ENCODE measurements around the gene FAM219A. TPM values are rescaled to one million over a fixed set of nuclear protein-coding genes. Genes with fewer than 3 reads are reported as not detected.

FAM219A gene
- total RNA-seq, 1 experiment from 2014 or later = 20.6 TPM

- no peak overlapping the region for H3K4me3 Mint-ChIP-seq
- ATAC-seq = no peak
- POLR2A ChIA-PET = no interaction called here
- TF ChIP-seq ZNF671 (CRISPR knock-in tag; IDR thresholded peaks at IDR 0.05) (no peak), HMGA2 (CRISPR knock-in tag; IDR thresholded peaks at IDR 0.05) (no peak), JAZF1 (CRISPR knock-in tag; IDR thresholded peaks at IDR 0.05) (no peak), ZNF232 (CRISPR knock-in tag; IDR thresholded peaks at IDR 0.05) (no peak), ZNF425 (CRISPR knock-in tag; conservative IDR thresholded peaks at IDR 0.05) (no peak), RELA (CRISPR knock-in tag; IDR thresholded peaks at IDR 0.05; ENCODE audit: borderline replicate concordance) (no peak)
- TF ChIP-seq, protein P1, sequence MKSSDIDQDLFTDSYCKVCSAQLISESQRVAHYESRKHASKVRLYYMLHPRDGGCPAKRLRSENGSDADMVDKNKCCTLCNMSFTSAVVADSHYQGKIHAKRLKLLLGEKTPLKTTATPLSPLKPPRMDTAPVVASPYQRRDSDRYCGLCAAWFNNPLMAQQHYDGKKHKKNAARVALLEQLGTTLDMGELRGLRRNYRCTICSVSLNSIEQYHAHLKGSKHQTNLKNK (CRISPR knock-in tag; IDR thresholded peaks at IDR 0.05) = no peak
- TF ChIP-seq, protein P2, sequence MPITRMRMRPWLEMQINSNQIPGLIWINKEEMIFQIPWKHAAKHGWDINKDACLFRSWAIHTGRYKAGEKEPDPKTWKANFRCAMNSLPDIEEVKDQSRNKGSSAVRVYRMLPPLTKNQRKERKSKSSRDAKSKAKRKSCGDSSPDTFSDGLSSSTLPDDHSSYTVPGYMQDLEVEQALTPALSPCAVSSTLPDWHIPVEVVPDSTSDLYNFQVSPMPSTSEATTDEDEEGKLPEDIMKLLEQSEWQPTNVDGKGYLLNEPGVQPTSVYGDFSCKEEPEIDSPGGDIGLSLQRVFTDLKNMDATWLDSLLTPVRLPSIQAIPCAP (CRISPR knock-in tag; IDR thresholded peaks at IDR 0.05) = no peak
- peaks cover 6% of the 10 kb centered on the region; the same call in 1 of the 2 replicates for H3K27me3 Mint-ChIP-seq (ENCODE audit: low read depth)
- H3K27ac Mint-ChIP-seq = no peak overlapping the region
- DNase-seq (ENCODE audit: low spot score) = no peak
- H3K36me3 Mint-ChIP-seq = no peaks in the 10 kb centered on the region
- no peaks in the 10 kb centered on the region for H3K4me1 Mint-ChIP-seq
- H3K9me3 Mint-ChIP-seq = peaks cover 10% of the 10 kb centered on the region
- CTCF ChIA-PET = interaction anchor here (0.7 to 1.4 kb wide), 4 partner anchors 46 to 225 kb away, joined by 4 to 7 read pairs (median 4); no protein-coding TSS in a partner anchor
These were observed 19.2 kb upstream of the FAM219A start for GRCh38 chr9:34477541-34477940.

GRCh38 chr9:34475097-34475496, 16.7 kb upstream of the FAM219A start:
- DNase-seq (ENCODE audit: low spot score) (no peak), ATAC-seq (no peak)
- Mint-ChIP-seq H3K4me3 (no peak overlapping the region), H3K27ac (no peak overlapping the region), H3K36me3 (no peaks in the 10 kb centered on the region), H3K9me3 (no peaks in the 10 kb centered on the region), H3K27me3 (ENCODE audit: low read depth) (peaks cover 6% of the 10 kb centered on the region; the same call in 1 of the 2 replicates), H3K4me1 (peaks cover 4% of the 10 kb centered on the region; the same call in 1 of the 2 replicates)
- TF ChIP-seq FOXP1 (CRISPR knock-in tag; IDR thresholded peaks at IDR 0.05; ENCODE audit: borderline replicate concordance) (no peak), SMAD3 (CRISPR knock-in tag; IDR thresholded peaks at IDR 0.05; ENCODE audit: borderline replicate concordance) (no peak), HMGA2 (CRISPR knock-in tag; IDR thresholded peaks at IDR 0.05) (no peak), EMX1 (CRISPR knock-in tag; IDR thresholded peaks at IDR 0.05) (no peak), TEAD1 (CRISPR knock-in tag; IDR thresholded peaks at IDR 0.05) (no peak), ETV6 (CRISPR knock-in tag; IDR thresholded peaks at IDR 0.05) (no peak), RORB (CRISPR knock-in tag; IDR thresholded peaks at IDR 0.05) (no peak), FOXJ3 (CRISPR knock-in tag; IDR thresholded peaks at IDR 0.05; ENCODE audit: borderline replicate concordance) (no peak), E2F4 (CRISPR knock-in tag; IDR thresholded peaks at IDR 0.05; ENCODE audit: borderline replicate concordance, low read depth) (no peak), ERG (CRISPR knock-in tag; IDR thresholded peaks at IDR 0.05) (no peak), ELF4 (CRISPR knock-in tag; IDR thresholded peaks at IDR 0.05; ENCODE audit: low read depth) (no peak)
- TF ChIP-seq, protein P3, sequence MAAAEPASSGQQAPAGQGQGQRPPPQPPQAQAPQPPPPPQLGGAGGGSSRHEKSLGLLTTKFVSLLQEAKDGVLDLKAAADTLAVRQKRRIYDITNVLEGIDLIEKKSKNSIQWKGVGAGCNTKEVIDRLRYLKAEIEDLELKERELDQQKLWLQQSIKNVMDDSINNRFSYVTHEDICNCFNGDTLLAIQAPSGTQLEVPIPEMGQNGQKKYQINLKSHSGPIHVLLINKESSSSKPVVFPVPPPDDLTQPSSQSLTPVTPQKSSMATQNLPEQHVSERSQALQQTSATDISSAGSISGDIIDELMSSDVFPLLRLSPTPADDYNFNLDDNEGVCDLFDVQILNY (CRISPR knock-in tag; IDR thresholded peaks at IDR 0.05) = no peak
- TF ChIP-seq, protein P4, sequence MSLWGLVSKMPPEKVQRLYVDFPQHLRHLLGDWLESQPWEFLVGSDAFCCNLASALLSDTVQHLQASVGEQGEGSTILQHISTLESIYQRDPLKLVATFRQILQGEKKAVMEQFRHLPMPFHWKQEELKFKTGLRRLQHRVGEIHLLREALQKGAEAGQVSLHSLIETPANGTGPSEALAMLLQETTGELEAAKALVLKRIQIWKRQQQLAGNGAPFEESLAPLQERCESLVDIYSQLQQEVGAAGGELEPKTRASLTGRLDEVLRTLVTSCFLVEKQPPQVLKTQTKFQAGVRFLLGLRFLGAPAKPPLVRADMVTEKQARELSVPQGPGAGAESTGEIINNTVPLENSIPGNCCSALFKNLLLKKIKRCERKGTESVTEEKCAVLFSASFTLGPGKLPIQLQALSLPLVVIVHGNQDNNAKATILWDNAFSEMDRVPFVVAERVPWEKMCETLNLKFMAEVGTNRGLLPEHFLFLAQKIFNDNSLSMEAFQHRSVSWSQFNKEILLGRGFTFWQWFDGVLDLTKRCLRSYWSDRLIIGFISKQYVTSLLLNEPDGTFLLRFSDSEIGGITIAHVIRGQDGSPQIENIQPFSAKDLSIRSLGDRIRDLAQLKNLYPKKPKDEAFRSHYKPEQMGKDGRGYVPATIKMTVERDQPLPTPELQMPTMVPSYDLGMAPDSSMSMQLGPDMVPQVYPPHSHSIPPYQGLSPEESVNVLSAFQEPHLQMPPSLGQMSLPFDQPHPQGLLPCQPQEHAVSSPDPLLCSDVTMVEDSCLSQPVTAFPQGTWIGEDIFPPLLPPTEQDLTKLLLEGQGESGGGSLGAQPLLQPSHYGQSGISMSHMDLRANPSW (CRISPR knock-in tag; conservative IDR thresholded peaks at IDR 0.05; ENCODE audit: low read depth) = no peak
- ChIA-PET POLR2A (no interaction called here), CTCF (interaction anchor here (2.9 kb wide), 1 partner anchor 71 kb away, joined by 10 read pairs; no protein-coding TSS in a partner anchor)
